Panc1 (cell line): ENCODE results near the gene VSIR. TPM values are rescaled to one million over a fixed set of nuclear protein-coding genes. Genes with fewer than 3 reads are reported as not detected.

ENCODE experiments used
- ATAC-seq: fragments of 200-7000 bp; cut with Tn5 transposase; 2 replicates; pipeline ENCODE4 v1.9.1; 2020; ENCODE audit warnings: mild to moderate bottlenecking, moderate library complexity
- BruUV-seq: library from RNA; stranded (reverse); fragments of 400-500 nt; replicated peaks from 2 replicates; lab custom pipeline; 2021; lab: Mats Ljungman, UMichigan
- CTCF ChIA-PET: fragments of 300-600 bp; sonication (Branson Sonifier 250); formaldehyde crosslinking; loops from one replicate; lab custom pipeline; 2022; ENCODE audit warnings: antibody characterized with exemption; lab: Charles Lee
- POLR2A ChIA-PET: fragments of 300-600 bp; sonication (Branson Sonifier 250); formaldehyde crosslinking; loops from one replicate; lab custom pipeline; 2022; ENCODE audit warnings: antibody characterized with exemption; lab: Charles Lee
- DNase-seq: peaks from one replicate; pipeline ENCODE4 v3.0.0-alpha.2; 2010; ENCODE audit warnings: low read depth, low spot score
- H3K27ac ChIP-seq: 2 replicates; pipeline ENCODE4 v1.5.1; 2011; ENCODE audit warnings: mild to moderate bottlenecking, low read length, inconsistent platforms
- H3K27me3 ChIP-seq: fragments of 200-500 bp; sonication (Bioruptor generic); 2 replicates; pipeline ENCODE4 v1.6.0; 2014; ENCODE audit warnings: low read length, inconsistent platforms; ENCODE audit not compliant: control insufficient read depth, insufficient read depth
- H3K36me3 ChIP-seq: fragments of 200-500 bp; sonication (Bioruptor generic); 2 replicates; pipeline ENCODE4 v1.5.1; 2014; ENCODE audit warnings: inconsistent platforms, mild to moderate bottlenecking, low read length, moderate library complexity; ENCODE audit not compliant: control insufficient read depth, insufficient read depth
- H3K4me1 ChIP-seq: 2 replicates; pipeline ENCODE4 v1.5.1; 2011; ENCODE audit warnings: inconsistent platforms, mild to moderate bottlenecking, low read length, moderate library complexity; ENCODE audit not compliant: control insufficient read depth, insufficient read depth
- H3K4me3 ChIP-seq, 2 experiments: 2 replicates each; pipeline ENCODE4 v1.5.1; 2011 to 2012; ENCODE audit warnings: low read depth in 2 of 2, low read length in 2 of 2, mild to moderate bottlenecking in 2 of 2, inconsistent platforms in 1 of 2, moderate library complexity in 1 of 2
- H3K9me3 ChIP-seq: fragments of 200-500 bp; sonication (Bioruptor generic); 2 replicates; pipeline ENCODE4 v1.5.1; 2014; ENCODE audit warnings: low read depth, mild to moderate bottlenecking, inconsistent platforms, low read length, moderate library complexity; ENCODE audit not compliant: control insufficient read depth, insufficient read depth
- CTCF ChIP-seq: fragments of 450-650 bp; IDR thresholded peaks from 2 replicates; pipeline ENCODE4 v1.5.1; 2017; ENCODE audit warnings: mild to moderate bottlenecking
- POLR2AphosphoS5 ChIP-seq: IDR thresholded peaks from 2 replicates; pipeline ENCODE4 v1.6.1; 2012; ENCODE audit warnings: mild to moderate bottlenecking, low read depth, low read length, moderate library complexity
- REST ChIP-seq, 2 experiments: IDR thresholded peaks; 2 replicates each; pipeline ENCODE4 v1.6.1; 2011 to 2012; ENCODE audit warnings: low read depth in 2 of 2, control low read depth in 1 of 2, low read length in 1 of 2, mild to moderate bottlenecking in 1 of 2, moderate library complexity in 1 of 2; ENCODE audit not compliant: insufficient read depth in 1 of 2
- SIN3A ChIP-seq: IDR thresholded peaks from 2 replicates; pipeline ENCODE4 v1.6.1; 2012; ENCODE audit warnings: low read depth, mild to moderate bottlenecking, low read length, moderate library complexity, borderline replicate concordance; ENCODE audit not compliant: insufficient read depth
- TCF7L2 ChIP-seq: IDR thresholded peaks from 2 replicates; pipeline ENCODE4 v1.6.1; 2011; ENCODE audit warnings: mild to moderate bottlenecking, low read depth, low read length, inconsistent platforms
- in situ Hi-C: cut with HindIII; loops from 2 replicates; pipeline ENCODE4 v1.10.0; 2016; ENCODE audit warnings: low sequenced_read_pairs, low pct_unique_long_range_greater_than_20kb
- intact Hi-C: fragments of 100-400 bp; cut with micrococcal nuclease; formaldehyde crosslinking; loops from one replicate; pipeline ENCODE4 v1.10.0; 2022; ENCODE audit not compliant: unreplicated experiment
- total RNA-seq: library from RNA; stranded (reverse); gene quantifications from one replicate; pipeline ENCODE4 v1.2.1, GENCODE V29; 2021; ENCODE audit not compliant: unreplicated experiment

Gene VSIR
- total RNA-seq, 1 experiment from 2014 or later = 34.9 TPM

- ChIA-PET CTCF (no interaction called here), POLR2A (no interaction called here)
Measured at GRCh38 chr10:71761105-71761511, 12.2 kb downstream of the VSIR start.

GRCh38 chr10:71757399-71757922, 15.9 kb downstream of the VSIR start:
- TF ChIP-seq TCF7L2 (no peak), SIN3A (no peak), REST (IDR thresholded peaks at IDR 0.05; ENCODE audit: insufficient read depth in 1 of 2, low read depth in 2 of 2, low read length in 1 of 2) (no peak), CTCF (no peak), POLR2AphosphoS5 (no peak)
- Histone ChIP-seq H3K4me3 (no peak overlapping the region), H3K9me3 (no peaks in the 10 kb centered on the region), H3K27me3 (no peaks in the 10 kb centered on the region), H3K36me3 (no peaks in the 10 kb centered on the region), H3K4me1 (0 out of 2 replicates have a peak, but pooled peaks cover 2% of the 10 kb centered on the region), H3K27ac (no peak overlapping the region)
- ATAC-seq = no peak; the same call in 1 of the 2 replicates
- DNase-seq = no peak
- BruUV-seq = no TSS peak
- CTCF ChIA-PET = no interaction called here
- in situ Hi-C loops = no loop called here
- intact Hi-C loops = no loop called here
- POLR2A ChIA-PET = no interaction called here

More at GRCh38 chr10:71761105-71761511, 12.2 kb downstream of the VSIR start:
- no peak for ATAC-seq
- H3K4me1 ChIP-seq = peaks cover 29% of the 10 kb centered on the region
- intact Hi-C loops = no loop called here
- no peak for TF ChIP-seq TCF7L2
- TF ChIP-seq POLR2AphosphoS5 = no peak
- TF ChIP-seq REST (IDR thresholded peaks at IDR 0.05; ENCODE audit: insufficient read depth in 1 of 2, low read depth in 2 of 2, low read length in 1 of 2) = no peak
- no peak for TF ChIP-seq SIN3A
- no peak for TF ChIP-seq CTCF
- BruUV-seq = no TSS peak
- no peak for DNase-seq
- no peaks in the 10 kb centered on the region for H3K9me3 ChIP-seq
- no peak overlapping the region for H3K4me3 ChIP-seq
- in situ Hi-C loops = no loop called here
- H3K27me3 ChIP-seq = no peaks in the 10 kb centered on the region
- no peaks in the 10 kb centered on the region for H3K36me3 ChIP-seq
- no peak overlapping the region for H3K27ac ChIP-seq
